ENCODE results near the gene SCN8A. TPM values are rescaled to one million over a fixed set of nuclear protein-coding genes. Genes with fewer than 3 reads are reported as not detected.

The SCN8A gene
- 0.64 and 2.7 TPM in 2 replicates for total RNA-seq

GRCh38 chr12:51591016-51591901 lies at the start of gene SCN8A:
Gene SCN8A (plus strand): TSS chr12:51591233. CDS start chr12:51662818, 71,585 bp downstream.

GRCh38 chr12:51848326-51848727 lies 257.3 kb downstream of the SCN8A start, which contains the start of gene FIGNL2:
Gene FIGNL2 (minus strand): TSS chr12:51848718. CDS start chr12:51822413, 26,305 bp downstream.

Other genes with a start within 250 kb of the SCN8A start
- under 0.01 TPM in 1 of 2 replicates, not detected in the other for gene CELA1, start 244.6 kb upstream of the SCN8A start, total RNA-seq
- gene GALNT6, start 199.8 kb upstream of the SCN8A start, total RNA-seq, result 6.5 and 73.5 TPM in 2 replicates
- gene SLC4A8, start 166.4 kb upstream of the SCN8A start, total RNA-seq, result 0.14 and 0.68 TPM in 2 replicates

Measured in nasal cavity respiratory epithelium epithelial cell of viscerocranial mucosa (primary cell).